ENCODE results near the gene CLCN1. TPM values are rescaled to one million over a fixed set of nuclear protein-coding genes. Genes with fewer than 3 reads are reported as not detected.

Gene CLCN1
- total RNA-seq, 4 donors from 2014 or later, result 0.64 TPM; not detected in 3

DNA sequence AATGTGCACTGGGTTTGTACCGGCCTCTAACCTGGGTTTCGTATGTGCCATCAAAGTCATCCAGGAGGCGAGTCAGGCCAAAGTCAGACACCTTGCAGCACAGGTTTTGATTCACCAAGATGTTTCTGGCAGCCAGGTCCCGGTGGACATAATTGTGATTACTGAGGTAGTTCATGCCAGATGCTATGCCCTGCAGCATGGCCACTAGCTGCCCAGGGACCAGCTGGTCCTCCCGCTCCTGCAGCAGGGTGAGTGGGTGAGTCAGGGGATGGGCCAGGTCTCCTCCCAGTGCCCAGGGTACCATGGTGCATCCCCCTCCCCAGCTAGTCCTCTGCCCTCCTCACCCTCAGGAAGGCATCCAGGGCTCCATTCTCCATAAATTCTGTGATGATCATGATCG, 78.9 kb downstream of the CLCN1 start:
- Histone ChIP-seq H3K4me1 (peaks cover 33% of the 10 kb centered on the region), H3K9me3 (no peaks in the 10 kb centered on the region), H3K27me3 (no peaks in the 10 kb centered on the region), H3K27ac (no peak overlapping the region), H3K4me3 (no peak overlapping the region), H3K36me3 (peaks cover 62% of the 10 kb centered on the region)
- DNase-seq (ENCODE audit: low spot score in 2 of 2), result no peak
- TF ChIP-seq EP300 (IDR thresholded peaks at IDR 0.05) (no peak), POLR2AphosphoS5 (IDR thresholded peaks at IDR 0.05) (no peak), POLR2A (IDR thresholded peaks at IDR 0.05) (no peak)
- TF ChIP-seq, protein P1, sequence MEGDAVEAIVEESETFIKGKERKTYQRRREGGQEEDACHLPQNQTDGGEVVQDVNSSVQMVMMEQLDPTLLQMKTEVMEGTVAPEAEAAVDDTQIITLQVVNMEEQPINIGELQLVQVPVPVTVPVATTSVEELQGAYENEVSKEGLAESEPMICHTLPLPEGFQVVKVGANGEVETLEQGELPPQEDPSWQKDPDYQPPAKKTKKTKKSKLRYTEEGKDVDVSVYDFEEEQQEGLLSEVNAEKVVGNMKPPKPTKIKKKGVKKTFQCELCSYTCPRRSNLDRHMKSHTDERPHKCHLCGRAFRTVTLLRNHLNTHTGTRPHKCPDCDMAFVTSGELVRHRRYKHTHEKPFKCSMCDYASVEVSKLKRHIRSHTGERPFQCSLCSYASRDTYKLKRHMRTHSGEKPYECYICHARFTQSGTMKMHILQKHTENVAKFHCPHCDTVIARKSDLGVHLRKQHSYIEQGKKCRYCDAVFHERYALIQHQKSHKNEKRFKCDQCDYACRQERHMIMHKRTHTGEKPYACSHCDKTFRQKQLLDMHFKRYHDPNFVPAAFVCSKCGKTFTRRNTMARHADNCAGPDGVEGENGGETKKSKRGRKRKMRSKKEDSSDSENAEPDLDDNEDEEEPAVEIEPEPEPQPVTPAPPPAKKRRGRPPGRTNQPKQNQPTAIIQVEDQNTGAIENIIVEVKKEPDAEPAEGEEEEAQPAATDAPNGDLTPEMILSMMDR (IDR thresholded peaks at IDR 0.05), result no peak
- 90% methylated on average over 5 of the region's 6 CpGs for WGBS

DNA sequence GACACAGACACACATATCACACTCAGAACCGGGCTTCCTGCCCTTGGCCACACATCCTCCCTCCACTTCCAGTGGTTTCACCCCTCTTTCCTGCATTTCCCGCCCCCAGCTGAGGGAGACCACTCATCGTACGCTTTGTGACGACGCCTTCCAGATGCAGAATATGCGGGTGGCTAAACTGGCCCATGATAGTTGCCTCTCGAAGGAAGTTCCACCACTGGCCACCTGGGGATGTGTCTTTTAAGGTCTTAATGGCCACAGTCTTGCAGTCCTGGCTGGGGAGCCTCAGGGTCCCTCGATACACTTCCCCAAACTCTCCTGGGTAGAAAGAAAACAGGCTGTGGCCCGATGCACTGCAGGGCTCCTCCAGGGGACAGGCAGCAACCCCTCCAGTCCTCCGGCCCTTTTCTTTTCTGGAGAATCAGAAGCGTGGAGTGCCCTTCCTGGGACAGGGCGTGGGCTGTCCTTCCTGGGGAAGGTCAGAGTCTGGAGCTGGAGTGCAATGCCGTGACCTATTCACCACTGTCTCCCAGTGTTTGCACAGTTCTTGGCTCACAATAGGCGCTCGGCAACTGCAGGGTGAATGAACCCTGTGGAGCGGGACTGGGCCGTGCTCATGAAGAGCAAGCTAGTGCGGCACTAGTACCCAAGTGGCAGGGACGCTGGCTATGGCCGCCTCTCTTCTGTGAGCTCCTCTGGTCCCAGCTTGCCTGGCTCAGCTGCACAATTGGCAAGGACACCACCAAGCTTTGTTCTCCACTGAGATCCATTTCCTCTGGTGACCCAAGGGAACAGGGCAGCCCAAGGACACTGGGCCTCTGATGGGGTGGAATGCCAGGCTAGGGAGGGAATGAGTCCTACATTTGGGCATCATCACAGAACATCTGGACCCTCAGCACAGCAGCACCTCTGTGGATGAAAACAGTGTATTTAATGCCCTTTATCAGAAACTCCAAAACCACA, 79.6 kb downstream of the CLCN1 start:
- Histone ChIP-seq H3K9me3 (no peaks in the 10 kb centered on the region), H3K27me3 (no peaks in the 10 kb centered on the region), H3K36me3 (peaks cover 56% of the 10 kb centered on the region), H3K4me3 (no peak overlapping the region), H3K27ac (no peak overlapping the region), H3K4me1 (peaks cover 30% of the 10 kb centered on the region)
- no peak for DNase-seq (ENCODE audit: low spot score in 2 of 2)
- TF ChIP-seq EP300 (IDR thresholded peaks at IDR 0.05) (no peak), POLR2AphosphoS5 (IDR thresholded peaks at IDR 0.05) (no peak), POLR2A (IDR thresholded peaks at IDR 0.05) (no peak)
- TF ChIP-seq, protein P1 (IDR thresholded peaks at IDR 0.05), result no peak
- WGBS, result 67% methylated on average over 12 of the region's 21 CpGs

DNA sequence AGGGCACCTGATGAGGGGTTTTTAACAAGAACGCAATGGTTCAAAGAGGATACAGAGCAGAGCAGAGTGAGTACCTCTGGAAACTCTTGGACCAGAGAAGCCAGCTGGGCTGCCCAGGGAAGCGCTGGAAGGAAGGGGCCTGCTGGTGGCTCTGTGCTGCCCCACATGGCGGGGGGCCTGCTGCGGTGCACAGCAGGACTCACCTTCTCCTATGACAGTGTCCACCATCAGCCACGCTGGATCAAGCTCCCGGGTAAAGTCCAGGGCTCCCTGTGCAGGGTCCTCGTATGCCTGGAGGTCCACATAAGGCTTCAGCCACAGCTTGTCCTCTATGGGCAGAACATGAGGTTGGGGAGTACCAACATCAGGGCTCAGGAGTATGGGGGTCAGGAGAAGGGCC, 80.3 kb downstream of the CLCN1 start:
- no peak for TF ChIP-seq POLR2AphosphoS5 (IDR thresholded peaks at IDR 0.05)
- TF ChIP-seq, protein P1 (IDR thresholded peaks at IDR 0.05), result no peak
- TF ChIP-seq EP300 (IDR thresholded peaks at IDR 0.05), result no peak
- Histone ChIP-seq H3K27ac (no peak overlapping the region), H3K36me3 (peaks cover 49% of the 10 kb centered on the region), H3K9me3 (no peaks in the 10 kb centered on the region), H3K4me3 (no peak overlapping the region), H3K27me3 (no peaks in the 10 kb centered on the region), H3K4me1 (peaks cover 23% of the 10 kb centered on the region)
- DNase-seq (ENCODE audit: low spot score in 2 of 2), result no peak
- 80% methylated on average over 5 of the region's 7 CpGs for WGBS

DNA sequence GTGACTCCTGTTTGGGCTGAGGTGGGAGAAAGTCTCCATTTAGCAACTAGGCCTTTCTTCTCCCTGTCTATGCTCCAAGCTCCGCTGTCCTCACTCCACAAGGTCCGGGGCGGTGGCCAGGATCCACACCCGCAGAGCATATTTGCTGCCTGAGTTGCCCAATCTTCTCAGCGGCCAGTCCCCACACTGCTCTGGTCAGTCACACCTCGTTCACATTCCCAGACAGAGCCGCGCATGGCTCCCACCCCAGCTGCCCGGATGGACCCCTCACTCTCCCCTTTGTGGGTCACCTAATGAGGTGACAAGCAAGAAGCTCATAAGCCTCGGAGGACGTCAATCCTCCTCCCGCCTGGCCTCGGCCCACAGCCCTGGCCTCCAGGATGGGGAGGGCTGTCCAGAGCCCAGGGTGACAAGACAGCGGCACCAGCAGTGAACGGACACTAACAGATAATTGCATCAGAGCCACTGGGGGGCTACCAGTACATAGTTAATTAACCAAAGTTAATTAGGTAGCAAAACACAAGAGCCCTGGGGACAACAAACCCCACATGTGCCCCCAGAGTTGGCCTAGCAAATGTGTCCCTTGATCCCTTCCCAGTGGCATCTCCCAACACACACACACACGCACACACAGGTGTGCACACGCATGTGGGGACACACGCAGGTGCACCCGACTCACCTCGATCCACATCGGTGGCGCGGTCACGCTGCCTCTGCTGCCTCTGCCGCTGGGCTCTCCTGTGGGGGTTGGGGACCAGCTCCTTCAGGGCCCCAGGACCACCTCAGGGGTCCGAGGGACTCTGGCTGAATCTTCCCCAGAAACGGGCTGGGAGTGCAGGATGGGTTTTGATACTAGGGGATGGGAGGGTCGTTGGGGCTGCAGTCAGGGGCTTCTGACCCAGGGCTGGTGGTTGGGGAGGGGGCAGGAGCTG, 81.0 kb downstream of the CLCN1 start:
- Histone ChIP-seq H3K4me3 (no peak overlapping the region), H3K27me3 (no peaks in the 10 kb centered on the region), H3K9me3 (no peaks in the 10 kb centered on the region), H3K36me3 (peaks cover 42% of the 10 kb centered on the region), H3K4me1 (peaks cover 16% of the 10 kb centered on the region), H3K27ac (no peak overlapping the region)
- peak in 1 of 2 donors; percentile 78 for DNase-seq (ENCODE audit: low spot score in 2 of 2)
- 81% methylated on average over 19 of the region's 28 CpGs for WGBS
- TF ChIP-seq EP300 (IDR thresholded peaks at IDR 0.05) (no peak), POLR2A (IDR thresholded peaks at IDR 0.05) (no peak), POLR2AphosphoS5 (IDR thresholded peaks at IDR 0.05) (no peak)
- TF ChIP-seq, protein P1 (IDR thresholded peaks at IDR 0.05), result no peak

Data from suprapubic skin (tissue), 4 donors.